WTC11 (cell line): ENCODE data around the gene SYNC. TPM values are rescaled to one million over a fixed set of nuclear protein-coding genes. Genes with fewer than 3 reads are reported as not detected.

Source experiments
- ATAC-seq: fragments of 200-7000 bp; cut with Tn5 transposase; 2 replicates; pipeline ENCODE4 v1.10.0; 2021; ENCODE audit warnings: mild to moderate bottlenecking, moderate library complexity
- CTCF ChIA-PET: fragments of 300-600 bp; sonication (Branson Sonifier 250); formaldehyde crosslinking; loops from one replicate; lab custom pipeline; 2021; ENCODE audit warnings: antibody characterized with exemption; lab: Charles Lee
- POLR2A ChIA-PET: fragments of 350-600 bp; sonication (Branson Sonifier 250); formaldehyde crosslinking; loops from one replicate; lab custom pipeline; 2021; ENCODE audit warnings: antibody characterized with exemption; lab: Charles Lee
- DNase-seq: peaks from one replicate; pipeline ENCODE4 v3.0.0; 2021; ENCODE audit warnings: low spot score
- H3K27ac Mint-ChIP-seq: 2 replicates; pipeline ENCODE4 v1.8.0; 2021; ENCODE audit warnings: mixed read lengths
- H3K27me3 Mint-ChIP-seq: 2 replicates; pipeline ENCODE4 v1.8.0; 2021; ENCODE audit warnings: low read depth, mild to moderate bottlenecking, moderate library complexity, mixed read lengths
- H3K36me3 Mint-ChIP-seq: 2 replicates; pipeline ENCODE4 v1.8.0; 2021; ENCODE audit warnings: mixed read lengths
- H3K4me1 Mint-ChIP-seq: 2 replicates; pipeline ENCODE4 v1.8.0; 2022; ENCODE audit warnings: mixed read lengths
- H3K4me3 Mint-ChIP-seq: 2 replicates; pipeline ENCODE4 v1.8.0; 2021; ENCODE audit warnings: mild to moderate bottlenecking, moderate library complexity, mixed read lengths
- H3K9me3 Mint-ChIP-seq: 2 replicates; pipeline ENCODE4 v1.8.0; 2021; ENCODE audit warnings: mixed read lengths
- ATF1 ChIP-seq: sonication (generic); formaldehyde crosslinking; IDR thresholded peaks from 2 replicates; pipeline ENCODE4 v1.8.1; 2023; ENCODE audit warnings: mild to moderate bottlenecking, moderate library complexity, missing genetic modification reagents
- FOXK1 ChIP-seq: sonication (generic); formaldehyde crosslinking; IDR thresholded peaks from 2 replicates; pipeline ENCODE4 v1.8.0; 2022; ENCODE audit warnings: mild to moderate bottlenecking, moderate library complexity, missing genetic modification reagents
- GABPB1 ChIP-seq: sonication (generic); formaldehyde crosslinking; IDR thresholded peaks from 2 replicates; pipeline ENCODE4 v1.8.1; 2023; ENCODE audit warnings: mild to moderate bottlenecking, missing genetic modification reagents
- GRHL2 ChIP-seq: fragments of 250-450 bp; sonication (Bioruptor Pico); IDR thresholded peaks from 2 replicates; pipeline ENCODE4 v1.8.0; 2022; ENCODE audit warnings: mild to moderate bottlenecking, moderate library complexity; ENCODE audit not compliant: insufficient replicate concordance, severe bottlenecking
- JUN ChIP-seq: sonication (generic); formaldehyde crosslinking; IDR thresholded peaks from 2 replicates; pipeline ENCODE4 v1.8.0; 2023; ENCODE audit warnings: mild to moderate bottlenecking, missing genetic modification reagents
- KAT7 ChIP-seq: sonication (generic); formaldehyde crosslinking; IDR thresholded peaks from 2 replicates; pipeline ENCODE4 v1.8.1; 2023; ENCODE audit warnings: missing genetic modification reagents, mild to moderate bottlenecking, borderline replicate concordance
- NFE2L1 ChIP-seq: sonication (generic); formaldehyde crosslinking; IDR thresholded peaks from 2 replicates; pipeline ENCODE4 v1.8.1; 2023; ENCODE audit warnings: missing genetic modification reagents
- NR2C2 ChIP-seq: sonication (generic); formaldehyde crosslinking; IDR thresholded peaks from 2 replicates; pipeline ENCODE4 v1.8.0; 2022; ENCODE audit warnings: mild to moderate bottlenecking, missing genetic modification reagents
- SMAD4 ChIP-seq: sonication (generic); formaldehyde crosslinking; IDR thresholded peaks from 2 replicates; pipeline ENCODE4 v1.8.0; 2022; ENCODE audit warnings: mild to moderate bottlenecking, missing genetic modification reagents
- TCF7 ChIP-seq: sonication (generic); formaldehyde crosslinking; IDR thresholded peaks from 2 replicates; pipeline ENCODE4 v1.8.0; 2022; ENCODE audit warnings: mild to moderate bottlenecking, low read depth, missing genetic modification reagents, moderate library complexity
- ZNF138 ChIP-seq: sonication (generic); formaldehyde crosslinking; conservative IDR thresholded peaks from 2 replicates; pipeline ENCODE4 v1.8.1; 2022; ENCODE audit warnings: mild to moderate bottlenecking, moderate library complexity, missing genetic modification reagents
- ZNF317 ChIP-seq: sonication (generic); formaldehyde crosslinking; IDR thresholded peaks from 2 replicates; pipeline ENCODE4 v1.8.1; 2023; ENCODE audit warnings: low read depth, mild to moderate bottlenecking, moderate library complexity, missing genetic modification reagents, borderline replicate concordance
- ZNF416 ChIP-seq: fragments of 250-450 bp; sonication (Bioruptor Pico); IDR thresholded peaks from 2 replicates; pipeline ENCODE4 v1.9.0; 2021; ENCODE audit warnings: mild to moderate bottlenecking, inconsistent platforms
- total RNA-seq: library from RNA; stranded (reverse); gene quantifications from 3 replicates; pipeline ENCODE4 v1.2.3, GENCODE V29; 2021
- TF ChIP-seq, protein P1 (sequence below): sonication (generic); formaldehyde crosslinking; IDR thresholded peaks from 2 replicates; pipeline ENCODE4 v1.8.0; 2022; ENCODE audit warnings: missing genetic modification reagents
- TF ChIP-seq, protein P2 (sequence below): sonication (generic); formaldehyde crosslinking; IDR thresholded peaks from 2 replicates; pipeline ENCODE4 v1.8.0; 2023; ENCODE audit warnings: mild to moderate bottlenecking, missing genetic modification reagents
- TF ChIP-seq, protein P3 (sequence below): fragments of 250-450 bp; sonication (Bioruptor Pico); IDR thresholded peaks from 2 replicates; pipeline ENCODE4 v2.1.2; 2022; ENCODE audit warnings: mild to moderate bottlenecking, moderate library complexity
- TF ChIP-seq, protein P4 (sequence below): sonication (generic); formaldehyde crosslinking; IDR thresholded peaks from 2 replicates; pipeline ENCODE4 v1.8.0; 2022; ENCODE audit warnings: mild to moderate bottlenecking, missing genetic modification reagents

SYNC gene
- total RNA-seq, 1 experiment from 2014 or later, result 0.09 TPM

DNA sequence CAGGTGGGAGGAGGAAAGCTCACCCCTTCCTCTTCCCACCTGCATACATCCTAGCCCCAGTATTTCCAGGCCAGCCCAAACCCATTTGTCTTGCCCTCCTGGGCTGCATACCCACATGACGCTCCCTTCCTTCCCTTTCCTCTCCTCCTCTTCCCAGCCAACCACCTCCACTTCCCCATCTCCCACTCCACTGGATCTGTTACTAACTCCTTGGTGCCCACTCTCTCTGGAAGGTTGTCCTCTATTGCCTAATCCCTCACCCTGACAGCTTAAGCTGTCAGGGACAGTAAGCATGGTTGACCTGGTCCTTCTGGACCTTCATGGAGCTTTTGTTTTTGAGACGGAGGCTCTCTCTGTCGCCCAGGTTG lies 23.0 kb upstream of the SYNC start:
- H3K9me3 Mint-ChIP-seq, result no peaks in the 10 kb centered on the region
- TF ChIP-seq ZNF416 (no peak), ZNF317 (CRISPR knock-in tag) (no peak)
- H3K4me3 Mint-ChIP-seq, result no peak overlapping the region
- POLR2A ChIA-PET, result interaction anchor here (0.6 kb wide), 1 partner anchor 8 kb away, joined by 3 read pairs; no protein-coding TSS in a partner anchor
- H3K4me1 Mint-ChIP-seq, result peaks cover 17% of the 10 kb centered on the region
- no peak for DNase-seq
- peaks cover 4% of the 10 kb centered on the region for H3K27me3 Mint-ChIP-seq
- ATAC-seq, result no peak
- H3K27ac Mint-ChIP-seq, result no peak overlapping the region
- CTCF ChIA-PET, result interaction anchor here (0.5 to 6.0 kb wide), 7 partner anchors 9 to 318 kb away, joined by 3 to 47 read pairs (median 4); no protein-coding TSS in a partner anchor
- no peaks in the 10 kb centered on the region for H3K36me3 Mint-ChIP-seq

DNA sequence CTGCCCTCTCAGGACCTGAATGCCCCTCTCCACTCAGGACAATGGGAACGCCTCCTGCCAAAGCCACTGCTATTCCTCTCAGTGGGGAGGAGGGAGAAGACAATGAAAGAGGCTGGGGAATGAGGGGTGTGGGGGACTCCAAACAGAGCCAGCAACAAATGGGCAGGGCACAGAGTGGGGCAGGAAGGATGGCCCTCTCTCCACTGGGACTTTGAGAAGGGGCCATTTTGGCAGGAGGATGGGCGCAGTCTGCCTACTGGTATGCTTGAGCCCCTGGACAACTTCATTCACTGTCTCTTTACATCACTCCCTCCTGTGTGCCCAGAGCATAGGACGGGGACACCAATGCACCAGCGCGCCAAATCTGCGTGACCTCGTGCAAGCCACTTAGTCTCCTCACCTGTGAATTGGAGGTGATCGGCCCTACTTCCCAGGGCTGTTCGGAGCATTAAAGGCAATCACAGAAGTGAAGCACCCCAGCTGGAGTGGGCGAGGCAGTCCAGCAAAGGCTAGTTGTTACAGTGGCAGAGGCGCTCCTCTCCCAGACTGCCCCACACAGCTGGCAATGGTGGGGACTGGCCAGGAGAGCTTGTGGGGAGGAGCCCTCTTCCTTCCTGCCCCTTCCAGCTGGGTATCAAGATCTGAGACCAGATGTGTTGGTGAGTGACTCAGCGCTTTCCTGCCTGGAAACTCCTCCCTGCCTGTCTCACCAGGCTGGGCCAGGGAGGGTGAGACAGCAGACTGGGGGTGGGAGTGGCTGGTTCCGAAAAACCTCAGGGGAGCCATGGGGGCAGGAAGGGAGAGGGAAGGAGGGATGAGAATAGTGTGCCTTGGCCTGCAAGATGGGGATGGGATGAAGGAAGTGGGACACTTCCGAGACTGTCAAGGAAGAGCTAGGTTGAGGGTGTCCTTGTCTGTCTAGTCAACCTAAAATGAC lies 22.4 kb upstream of the SYNC start:
- CTCF ChIA-PET, result interaction anchor here (0.5 to 6.0 kb wide), 6 partner anchors 11 to 317 kb away, joined by 3 to 47 read pairs (median 4); no protein-coding TSS in a partner anchor
- DNase-seq, result no peak

GRCh38 chr1:32719681-32720275 lies 17.2 kb upstream of the SYNC start:
- no peaks in the 10 kb centered on the region for H3K9me3 Mint-ChIP-seq
- ATAC-seq, result no peak
- H3K4me1 Mint-ChIP-seq, result peaks cover 22% of the 10 kb centered on the region
- CTCF ChIA-PET, result no interaction called here
- H3K36me3 Mint-ChIP-seq, result no peaks in the 10 kb centered on the region
- DNase-seq, result no peak
- TF ChIP-seq GRHL2 (CRISPR knock-in tag) (no peak), FOXK1 (CRISPR knock-in tag) (no peak), TCF7 (no peak), ZNF416 (no peak), KAT7 (CRISPR knock-in tag) (no peak), NR2C2 (CRISPR knock-in tag) (no peak), JUN (CRISPR knock-in tag) (no peak), SMAD4 (CRISPR knock-in tag) (no peak), GABPB1 (no peak), ZNF138 (CRISPR knock-in tag) (no peak)
- TF ChIP-seq, protein P1, sequence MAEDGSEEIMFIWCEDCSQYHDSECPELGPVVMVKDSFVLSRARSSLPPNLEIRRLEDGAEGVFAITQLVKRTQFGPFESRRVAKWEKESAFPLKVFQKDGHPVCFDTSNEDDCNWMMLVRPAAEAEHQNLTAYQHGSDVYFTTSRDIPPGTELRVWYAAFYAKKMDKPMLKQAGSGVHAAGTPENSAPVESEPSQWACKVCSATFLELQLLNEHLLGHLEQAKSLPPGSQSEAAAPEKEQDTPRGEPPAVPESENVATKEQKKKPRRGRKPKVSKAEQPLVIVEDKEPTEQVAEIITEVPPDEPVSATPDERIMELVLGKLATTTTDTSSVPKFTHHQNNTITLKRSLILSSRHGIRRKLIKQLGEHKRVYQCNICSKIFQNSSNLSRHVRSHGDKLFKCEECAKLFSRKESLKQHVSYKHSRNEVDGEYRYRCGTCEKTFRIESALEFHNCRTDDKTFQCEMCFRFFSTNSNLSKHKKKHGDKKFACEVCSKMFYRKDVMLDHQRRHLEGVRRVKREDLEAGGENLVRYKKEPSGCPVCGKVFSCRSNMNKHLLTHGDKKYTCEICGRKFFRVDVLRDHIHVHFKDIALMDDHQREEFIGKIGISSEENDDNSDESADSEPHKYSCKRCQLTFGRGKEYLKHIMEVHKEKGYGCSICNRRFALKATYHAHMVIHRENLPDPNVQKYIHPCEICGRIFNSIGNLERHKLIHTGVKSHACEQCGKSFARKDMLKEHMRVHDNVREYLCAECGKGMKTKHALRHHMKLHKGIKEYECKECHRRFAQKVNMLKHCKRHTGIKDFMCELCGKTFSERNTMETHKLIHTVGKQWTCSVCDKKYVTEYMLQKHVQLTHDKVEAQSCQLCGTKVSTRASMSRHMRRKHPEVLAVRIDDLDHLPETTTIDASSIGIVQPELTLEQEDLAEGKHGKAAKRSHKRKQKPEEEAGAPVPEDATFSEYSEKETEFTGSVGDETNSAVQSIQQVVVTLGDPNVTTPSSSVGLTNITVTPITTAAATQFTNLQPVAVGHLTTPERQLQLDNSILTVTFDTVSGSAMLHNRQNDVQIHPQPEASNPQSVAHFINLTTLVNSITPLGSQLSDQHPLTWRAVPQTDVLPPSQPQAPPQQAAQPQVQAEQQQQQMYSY (CRISPR knock-in tag), result no peak
- TF ChIP-seq, protein P2, sequence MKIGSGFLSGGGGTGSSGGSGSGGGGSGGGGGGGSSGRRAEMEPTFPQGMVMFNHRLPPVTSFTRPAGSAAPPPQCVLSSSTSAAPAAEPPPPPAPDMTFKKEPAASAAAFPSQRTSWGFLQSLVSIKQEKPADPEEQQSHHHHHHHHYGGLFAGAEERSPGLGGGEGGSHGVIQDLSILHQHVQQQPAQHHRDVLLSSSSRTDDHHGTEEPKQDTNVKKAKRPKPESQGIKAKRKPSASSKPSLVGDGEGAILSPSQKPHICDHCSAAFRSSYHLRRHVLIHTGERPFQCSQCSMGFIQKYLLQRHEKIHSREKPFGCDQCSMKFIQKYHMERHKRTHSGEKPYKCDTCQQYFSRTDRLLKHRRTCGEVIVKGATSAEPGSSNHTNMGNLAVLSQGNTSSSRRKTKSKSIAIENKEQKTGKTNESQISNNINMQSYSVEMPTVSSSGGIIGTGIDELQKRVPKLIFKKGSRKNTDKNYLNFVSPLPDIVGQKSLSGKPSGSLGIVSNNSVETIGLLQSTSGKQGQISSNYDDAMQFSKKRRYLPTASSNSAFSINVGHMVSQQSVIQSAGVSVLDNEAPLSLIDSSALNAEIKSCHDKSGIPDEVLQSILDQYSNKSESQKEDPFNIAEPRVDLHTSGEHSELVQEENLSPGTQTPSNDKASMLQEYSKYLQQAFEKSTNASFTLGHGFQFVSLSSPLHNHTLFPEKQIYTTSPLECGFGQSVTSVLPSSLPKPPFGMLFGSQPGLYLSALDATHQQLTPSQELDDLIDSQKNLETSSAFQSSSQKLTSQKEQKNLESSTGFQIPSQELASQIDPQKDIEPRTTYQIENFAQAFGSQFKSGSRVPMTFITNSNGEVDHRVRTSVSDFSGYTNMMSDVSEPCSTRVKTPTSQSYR (CRISPR knock-in tag), result no peak
- TF ChIP-seq, protein P3, sequence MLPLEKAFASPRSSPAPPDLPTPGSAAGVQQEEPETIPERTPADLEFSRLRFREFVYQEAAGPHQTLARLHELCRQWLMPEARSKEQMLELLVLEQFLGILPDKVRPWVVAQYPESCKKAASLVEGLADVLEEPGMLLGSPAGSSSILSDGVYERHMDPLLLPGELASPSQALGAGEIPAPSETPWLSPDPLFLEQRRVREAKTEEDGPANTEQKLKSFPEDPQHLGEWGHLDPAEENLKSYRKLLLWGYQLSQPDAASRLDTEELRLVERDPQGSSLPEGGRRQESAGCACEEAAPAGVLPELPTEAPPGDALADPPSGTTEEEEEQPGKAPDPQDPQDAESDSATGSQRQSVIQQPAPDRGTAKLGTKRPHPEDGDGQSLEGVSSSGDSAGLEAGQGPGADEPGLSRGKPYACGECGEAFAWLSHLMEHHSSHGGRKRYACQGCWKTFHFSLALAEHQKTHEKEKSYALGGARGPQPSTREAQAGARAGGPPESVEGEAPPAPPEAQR (CRISPR knock-in tag), result no peak
- TF ChIP-seq, protein P4, sequence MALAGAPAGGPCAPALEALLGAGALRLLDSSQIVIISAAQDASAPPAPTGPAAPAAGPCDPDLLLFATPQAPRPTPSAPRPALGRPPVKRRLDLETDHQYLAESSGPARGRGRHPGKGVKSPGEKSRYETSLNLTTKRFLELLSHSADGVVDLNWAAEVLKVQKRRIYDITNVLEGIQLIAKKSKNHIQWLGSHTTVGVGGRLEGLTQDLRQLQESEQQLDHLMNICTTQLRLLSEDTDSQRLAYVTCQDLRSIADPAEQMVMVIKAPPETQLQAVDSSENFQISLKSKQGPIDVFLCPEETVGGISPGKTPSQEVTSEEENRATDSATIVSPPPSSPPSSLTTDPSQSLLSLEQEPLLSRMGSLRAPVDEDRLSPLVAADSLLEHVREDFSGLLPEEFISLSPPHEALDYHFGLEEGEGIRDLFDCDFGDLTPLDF (CRISPR knock-in tag), result no peak
- POLR2A ChIA-PET, result no interaction called here
- H3K27ac Mint-ChIP-seq, result no peak overlapping the region
- no peak overlapping the region for H3K4me3 Mint-ChIP-seq
- H3K27me3 Mint-ChIP-seq, result peaks cover 4% of the 10 kb centered on the region

More for the DNA sequence above, 22.4 kb upstream of the SYNC start:
- TF ChIP-seq ZNF317 (CRISPR knock-in tag) (0 out of 2 replicates have a peak, but pooled peaks have one; percentile 40), ATF1 (CRISPR knock-in tag) (no peak), NFE2L1 (CRISPR knock-in tag) (peak; percentile 95)
- TF ChIP-seq, all 79 proteins: peak for 2
- Mint-ChIP-seq H3K4me3 (no peak overlapping the region), H3K9me3 (no peaks in the 10 kb centered on the region), H3K27ac (no peak overlapping the region), H3K4me1 (peaks cover 17% of the 10 kb centered on the region), H3K36me3 (no peaks in the 10 kb centered on the region), H3K27me3 (peaks cover 4% of the 10 kb centered on the region)
- ATAC-seq, result peak; percentile 83
- POLR2A ChIA-PET, result interaction anchor here (0.6 kb wide), 1 partner anchor 9 kb away, joined by 3 read pairs; no protein-coding TSS in a partner anchor
